ENCODE results near the gene MGAT4B. TPM values are rescaled to one million over a fixed set of nuclear protein-coding genes. Genes with fewer than 3 reads are reported as not detected.
A peak's percentile ranks its signal among the peaks of the same experiment; 100 is the strongest.

MGAT4B gene
- total RNA-seq, 2 experiments from 2014 or later, result 61.1 to 96.5 TPM

DNA sequence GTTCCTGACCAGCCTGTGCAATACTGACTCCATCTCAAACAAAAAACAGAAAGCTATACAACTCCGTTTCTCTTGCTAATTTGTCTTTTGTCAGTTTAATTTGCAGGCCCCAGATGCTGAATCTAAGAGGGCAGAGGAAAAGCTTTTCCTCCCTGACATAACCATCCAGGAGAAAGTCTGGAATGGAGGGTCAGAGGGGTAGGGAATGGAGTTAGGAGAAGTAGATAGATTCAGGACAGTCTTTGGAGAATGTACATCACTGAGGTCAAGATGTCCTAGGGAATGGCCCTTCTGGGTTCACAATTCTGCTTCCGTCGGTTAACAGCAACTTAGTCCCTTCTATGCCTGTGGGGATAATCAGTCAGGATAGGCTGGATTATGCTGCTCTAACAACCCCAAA is 7.4 kb upstream of the MGAT4B start:
- no peaks in the 10 kb centered on the region for H3K36me3 ChIP-seq (ENCODE audit: insufficient read depth, low read length)
- no peak for DNase-seq (ENCODE audit: low spot score)
- no peaks in the 10 kb centered on the region for H3K79me2 ChIP-seq (ENCODE audit: insufficient read depth, low read depth, low read length)
- intact Hi-C loops (cut with micrococcal nuclease; ENCODE audit: unreplicated experiment), result no loop called here
- no peak overlapping the region for H2AFZ ChIP-seq (ENCODE audit: low read length)
- H3K4me3 ChIP-seq (ENCODE audit: low read depth, low read length, poor library complexity, severe bottlenecking), result no peak overlapping the region
- no peaks in the 10 kb centered on the region for H4K20me1 ChIP-seq (ENCODE audit: insufficient read depth, low read length)
- TSS peak; percentile 43 for BruUV-seq (replicated peaks)
- peaks cover 9% of the 10 kb centered on the region for H3K4me1 ChIP-seq (ENCODE audit: insufficient read depth, low read length, poor library complexity, severe bottlenecking)
- no peak overlapping the region for H3K27ac ChIP-seq (ENCODE audit: low read depth, low read length, poor library complexity, severe bottlenecking)
- H3K9me3 ChIP-seq (ENCODE audit: low read length), result no peaks in the 10 kb centered on the region
- ChIA-PET POLR2A (interaction anchor here (1.1 kb wide), 1 partner anchor 84 kb away, joined by 3 read pairs; no protein-coding TSS in a partner anchor), CTCF (ENCODE audit: unreplicated experiment) (interaction anchor here (0.6 kb wide), 1 partner anchor 211 kb away, joined by 3 read pairs; no protein-coding TSS in a partner anchor)
- no peak for TF ChIP-seq EZH2phosphoT487 (IDR thresholded peaks at IDR 0.05; ENCODE audit: borderline replicate concordance, low read depth, low read length)
- TF ChIP-seq CTCF (conservative IDR thresholded peaks at IDR 0.05; ENCODE audit: low read length), result no peak
- H3K9me2 ChIP-seq (ENCODE audit: insufficient read depth, low read length), result no peaks in the 10 kb centered on the region
- H3K4me2 ChIP-seq (ENCODE audit: low read length), result no peak overlapping the region

- Histone ChIP-seq H4K20me1 (ENCODE audit: insufficient read depth, low read length) (no peaks in the 10 kb centered on the region), H3K36me3 (ENCODE audit: insufficient read depth, low read length) (no peaks in the 10 kb centered on the region), H3K4me3 (ENCODE audit: low read depth, low read length, poor library complexity, severe bottlenecking) (no peak overlapping the region), H3K79me2 (ENCODE audit: insufficient read depth, low read depth, low read length) (no peaks in the 10 kb centered on the region), H3K27ac (ENCODE audit: low read depth, low read length, poor library complexity, severe bottlenecking) (no peak overlapping the region), H3K9me2 (ENCODE audit: insufficient read depth, low read length) (no peaks in the 10 kb centered on the region), H3K4me2 (ENCODE audit: low read length) (no peak overlapping the region), H3K9me3 (ENCODE audit: low read length) (no peaks in the 10 kb centered on the region), H2AFZ (ENCODE audit: low read length) (no peak overlapping the region), H3K4me1 (ENCODE audit: insufficient read depth, low read length, poor library complexity, severe bottlenecking) (peaks cover 1% of the 10 kb centered on the region)
- no peak for DNase-seq (ENCODE audit: low spot score)
- no TSS peak for BruUV-seq (replicated peaks)
- ChIA-PET CTCF (ENCODE audit: unreplicated experiment) (no interaction called here), POLR2A (interaction anchor here (0.6 to 0.7 kb wide), 2 partner anchors 40 to 43 kb away, joined by 3 to 4 read pairs; no protein-coding TSS in a partner anchor)
- TF ChIP-seq EZH2phosphoT487 (IDR thresholded peaks at IDR 0.05; ENCODE audit: borderline replicate concordance, low read depth, low read length) (no peak), CTCF (conservative IDR thresholded peaks at IDR 0.05; ENCODE audit: low read length) (no peak)
- intact Hi-C loops (cut with micrococcal nuclease; ENCODE audit: unreplicated experiment), result no loop called here
These were observed 6.4 kb upstream of the MGAT4B start for GRCh38 chr5:179812997-179813607.

DNA sequence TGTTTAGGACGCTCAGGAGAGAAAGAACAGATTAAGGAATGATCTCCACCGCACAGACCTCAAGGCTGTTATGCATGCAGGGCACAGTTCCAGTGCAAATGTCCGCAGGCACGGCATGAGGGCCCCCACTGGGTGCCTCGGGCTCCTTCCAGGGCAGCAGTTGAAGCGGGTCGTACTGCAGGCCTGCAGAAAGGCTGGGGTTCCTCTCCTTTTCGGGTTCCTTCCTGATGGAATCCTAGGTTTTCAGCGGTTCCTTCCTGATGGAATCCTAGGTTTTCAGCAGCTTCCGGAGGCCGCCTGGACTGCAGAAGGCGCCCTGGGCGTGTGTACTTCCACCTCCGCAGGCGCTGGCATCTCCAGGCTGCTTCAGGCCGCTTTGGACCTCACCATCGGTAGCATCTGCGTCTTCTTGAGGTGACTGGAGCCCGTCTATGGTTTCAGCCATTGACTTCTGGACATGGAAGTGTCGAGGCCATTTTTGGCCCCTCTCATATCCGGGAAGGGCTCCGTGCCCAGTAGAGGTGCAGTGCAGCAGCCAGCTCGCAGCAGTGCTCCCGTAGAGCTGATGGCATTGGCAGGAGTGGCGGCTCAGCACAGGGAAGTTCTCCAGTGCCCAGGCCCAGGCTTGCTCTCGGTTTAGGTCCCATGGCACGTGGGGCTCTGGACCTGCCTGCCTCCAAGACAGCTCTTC is 5.6 kb upstream of the MGAT4B start:
- no TSS peak for BruUV-seq (replicated peaks)

More for the DNA sequence above, 5.6 kb upstream of the MGAT4B start:
- Histone ChIP-seq H3K9me2 (ENCODE audit: insufficient read depth, low read length) (no peaks in the 10 kb centered on the region), H3K4me3 (ENCODE audit: low read depth, low read length, poor library complexity, severe bottlenecking) (no peak overlapping the region), H2AFZ (ENCODE audit: low read length) (no peak overlapping the region), H4K20me1 (ENCODE audit: insufficient read depth, low read length) (no peaks in the 10 kb centered on the region), H3K36me3 (ENCODE audit: insufficient read depth, low read length) (no peaks in the 10 kb centered on the region), H3K27ac (ENCODE audit: low read depth, low read length, poor library complexity, severe bottlenecking) (no peak overlapping the region), H3K9me3 (ENCODE audit: low read length) (no peaks in the 10 kb centered on the region), H3K79me2 (ENCODE audit: insufficient read depth, low read depth, low read length) (no peaks in the 10 kb centered on the region), H3K4me1 (ENCODE audit: insufficient read depth, low read length, poor library complexity, severe bottlenecking) (no peaks in the 10 kb centered on the region), H3K4me2 (ENCODE audit: low read length) (no peak overlapping the region)
- TF ChIP-seq EZH2phosphoT487 (IDR thresholded peaks at IDR 0.05; ENCODE audit: borderline replicate concordance, low read depth, low read length) (no peak), CTCF (conservative IDR thresholded peaks at IDR 0.05; ENCODE audit: low read length) (no peak)
- POLR2A ChIA-PET, result interaction anchor here (0.7 kb wide), 1 partner anchor 41 kb away, joined by 4 read pairs; no protein-coding TSS in a partner anchor
- CTCF ChIA-PET (ENCODE audit: unreplicated experiment), result no interaction called here
- intact Hi-C loops (cut with micrococcal nuclease; ENCODE audit: unreplicated experiment), result no loop called here
- DNase-seq (ENCODE audit: low spot score), result no peak
